ENCODE data around the gene WDR7. TPM values are rescaled to one million over a fixed set of nuclear protein-coding genes. Genes with fewer than 3 reads are reported as not detected.

WDR7 gene
- total RNA-seq, 1 experiment from 2014 or later = 11.0 TPM

DNA sequence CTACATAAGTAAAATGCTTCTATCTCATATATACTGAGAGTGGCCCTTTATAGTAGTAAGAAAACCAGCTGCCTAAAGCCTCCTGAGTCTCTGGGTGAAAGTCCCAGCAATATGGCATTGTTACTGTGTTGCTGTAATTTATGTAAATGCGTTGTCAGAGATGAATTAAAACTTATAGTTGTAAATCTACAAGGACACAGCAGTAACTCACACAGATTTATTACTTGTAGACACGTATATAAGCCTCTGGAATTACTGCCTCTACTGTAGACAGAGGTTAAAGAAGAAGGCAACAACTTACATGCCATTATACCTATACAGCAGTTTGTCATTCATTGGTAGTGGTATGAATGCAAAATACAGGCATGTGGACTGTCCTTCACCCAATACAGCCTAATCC lies 326.6 kb downstream of the WDR7 start:
- Histone ChIP-seq H3K4me3 (no peak overlapping the region), H3K4me1 (replicated peaks) (no peaks in the 10 kb centered on the region), H3K27me3 (replicated peaks) (no peaks in the 10 kb centered on the region), H3K9me3 (replicated peaks) (no peaks in the 10 kb centered on the region), H3K36me3 (no peaks in the 10 kb centered on the region), H3K27ac (no peak overlapping the region)
- DNase-seq (ENCODE audit: low read depth in 1 of 2, low spot score in 2 of 2) = no peak

DNA sequence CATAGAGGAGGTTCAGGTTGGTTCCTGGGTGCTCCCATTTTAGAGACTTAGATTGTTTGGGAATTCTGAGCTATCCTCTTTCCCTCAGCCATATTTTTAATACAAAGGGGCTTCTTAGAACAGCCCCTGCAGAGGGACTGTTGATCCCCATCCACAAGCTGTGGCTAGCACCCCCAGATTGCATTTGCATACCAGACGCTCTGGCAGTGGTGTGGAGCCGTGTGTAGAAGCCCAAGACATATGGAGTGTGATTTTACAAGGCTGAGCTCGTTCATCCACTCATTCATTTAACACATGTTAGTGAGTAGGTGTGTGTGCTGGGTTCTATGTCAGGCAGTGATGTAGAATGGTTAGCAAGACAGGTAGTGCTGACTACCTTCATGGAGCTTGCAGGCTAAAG lies 329.0 kb downstream of the WDR7 start:
- Histone ChIP-seq H3K27ac (no peak overlapping the region), H3K4me1 (replicated peaks) (no peaks in the 10 kb centered on the region), H3K36me3 (no peaks in the 10 kb centered on the region), H3K9me3 (replicated peaks) (no peaks in the 10 kb centered on the region), H3K27me3 (replicated peaks) (no peaks in the 10 kb centered on the region), H3K4me3 (no peak overlapping the region)
- DNase-seq (ENCODE audit: low read depth in 1 of 2, low spot score in 2 of 2) = no peak

DNA sequence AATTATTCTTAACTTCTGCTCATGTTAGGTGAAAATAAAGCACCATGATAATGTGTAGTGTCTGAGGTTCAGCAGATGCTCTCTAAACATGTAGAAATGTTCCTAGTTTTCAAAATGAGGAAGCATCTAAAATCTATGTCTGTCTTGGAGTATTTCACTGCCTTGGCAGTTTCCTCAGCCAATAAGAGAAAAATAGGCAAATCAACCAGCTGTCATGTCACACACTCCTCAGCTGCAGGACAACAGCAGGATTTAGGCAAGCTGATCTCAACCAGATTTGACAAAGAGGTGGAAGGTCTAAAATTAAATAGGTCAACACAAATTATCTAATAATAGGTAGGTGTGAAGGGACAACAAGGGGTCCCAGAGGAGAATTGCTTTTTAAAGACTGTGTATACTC lies 331.6 kb downstream of the WDR7 start:
- Histone ChIP-seq H3K4me3 (no peak overlapping the region), H3K9me3 (replicated peaks) (no peaks in the 10 kb centered on the region), H3K27me3 (replicated peaks) (no peaks in the 10 kb centered on the region), H3K4me1 (replicated peaks) (no peaks in the 10 kb centered on the region), H3K36me3 (no peaks in the 10 kb centered on the region), H3K27ac (no peak overlapping the region)
- DNase-seq (ENCODE audit: low read depth in 1 of 2, low spot score in 2 of 2) = no peak

DNA sequence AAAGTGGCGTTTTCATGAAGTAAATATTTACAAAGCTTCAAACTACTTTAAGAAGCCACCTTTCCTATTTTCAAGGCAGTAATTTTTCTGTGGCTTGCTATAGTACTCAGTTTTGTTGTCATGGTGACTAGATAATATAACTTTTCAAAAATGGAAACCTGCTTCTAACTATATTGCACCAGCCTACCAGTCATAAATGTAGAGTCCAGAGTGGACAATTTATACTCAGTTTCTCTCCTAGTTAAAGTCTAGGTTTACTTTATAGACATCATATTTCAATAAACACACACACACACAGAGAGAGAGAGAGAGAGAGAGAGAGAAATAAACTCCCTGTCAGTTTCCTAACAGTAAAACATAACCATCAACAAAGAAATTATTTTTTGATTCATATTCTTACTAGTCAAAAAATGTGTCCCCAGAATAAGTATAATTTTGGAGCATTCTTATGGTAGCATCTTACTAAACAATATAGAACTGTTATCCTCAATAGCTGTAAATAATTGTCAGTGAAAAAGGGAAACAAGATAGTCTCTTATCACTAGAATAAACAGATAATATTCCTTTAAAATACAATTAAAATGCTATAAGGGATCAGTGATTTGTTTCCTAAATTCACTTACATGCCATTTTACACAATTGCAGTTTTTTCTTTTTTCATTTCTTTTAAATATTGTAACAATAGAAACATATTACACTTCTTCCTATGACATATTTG lies 332.3 kb downstream of the WDR7 start:
- H3K27me3 ChIP-seq (replicated peaks) = no peaks in the 10 kb centered on the region
- H3K27ac ChIP-seq = no peak overlapping the region
- H3K9me3 ChIP-seq (replicated peaks) = no peaks in the 10 kb centered on the region
- DNase-seq (ENCODE audit: low read depth in 1 of 2, low spot score in 2 of 2) = no peak
- H3K4me1 ChIP-seq (replicated peaks) = no peaks in the 10 kb centered on the region
- H3K4me3 ChIP-seq = no peak overlapping the region
- no peaks in the 10 kb centered on the region for H3K36me3 ChIP-seq

DNA sequence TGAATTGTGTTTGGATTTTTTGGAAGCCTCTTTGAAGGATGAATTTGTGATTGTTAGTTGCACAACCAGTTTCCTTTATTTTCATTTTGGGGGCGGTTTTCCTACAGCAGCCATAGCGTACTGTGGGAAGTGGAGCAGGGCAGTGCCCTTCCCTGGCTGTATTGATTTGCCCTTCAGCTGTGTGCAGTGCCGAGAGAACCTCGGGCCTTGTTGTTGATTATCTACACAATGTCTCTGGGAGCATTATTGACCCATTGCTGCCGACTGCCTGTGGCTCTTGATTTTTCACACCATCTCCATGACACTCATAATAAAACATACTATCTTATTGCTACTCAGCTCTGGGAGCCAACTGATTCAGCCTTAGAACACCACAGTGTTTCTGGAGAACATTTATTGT lies 333.6 kb downstream of the WDR7 start:
- DNase-seq (ENCODE audit: low read depth in 1 of 2, low spot score in 2 of 2) = no peak
- H3K4me1 ChIP-seq (replicated peaks) = no peaks in the 10 kb centered on the region
- no peaks in the 10 kb centered on the region for H3K27me3 ChIP-seq (replicated peaks)
- H3K9me3 ChIP-seq (replicated peaks) = no peaks in the 10 kb centered on the region
- no peaks in the 10 kb centered on the region for H3K36me3 ChIP-seq
- no peak overlapping the region for H3K27ac ChIP-seq
- no peak overlapping the region for H3K4me3 ChIP-seq

DNA sequence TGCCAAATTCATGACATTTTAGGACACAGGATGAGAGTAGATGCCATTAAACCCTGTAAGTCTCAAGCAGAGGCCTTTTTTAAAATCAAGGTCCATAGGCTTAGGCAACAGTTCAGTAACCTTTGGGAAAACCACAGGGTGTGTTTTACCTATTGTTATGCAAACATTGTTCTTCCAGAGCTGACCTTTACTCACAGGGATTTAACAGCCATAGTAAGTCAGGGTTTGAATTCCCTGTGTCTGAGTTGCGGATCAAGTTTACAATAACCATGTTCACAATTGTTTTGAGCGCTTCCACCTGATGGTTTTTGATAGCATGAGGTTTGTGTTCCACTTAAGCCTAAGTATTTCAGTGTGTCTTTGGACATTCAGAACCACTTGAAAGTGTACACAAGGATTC lies 335.7 kb downstream of the WDR7 start:
- DNase-seq (ENCODE audit: low read depth in 1 of 2, low spot score in 2 of 2) = no peak
- H3K9me3 ChIP-seq (replicated peaks) = no peaks in the 10 kb centered on the region
- no peaks in the 10 kb centered on the region for H3K27me3 ChIP-seq (replicated peaks)
- H3K27ac ChIP-seq = no peak overlapping the region
- H3K4me3 ChIP-seq = no peak overlapping the region
- H3K4me1 ChIP-seq (replicated peaks) = no peaks in the 10 kb centered on the region
- H3K36me3 ChIP-seq = no peaks in the 10 kb centered on the region

DNA sequence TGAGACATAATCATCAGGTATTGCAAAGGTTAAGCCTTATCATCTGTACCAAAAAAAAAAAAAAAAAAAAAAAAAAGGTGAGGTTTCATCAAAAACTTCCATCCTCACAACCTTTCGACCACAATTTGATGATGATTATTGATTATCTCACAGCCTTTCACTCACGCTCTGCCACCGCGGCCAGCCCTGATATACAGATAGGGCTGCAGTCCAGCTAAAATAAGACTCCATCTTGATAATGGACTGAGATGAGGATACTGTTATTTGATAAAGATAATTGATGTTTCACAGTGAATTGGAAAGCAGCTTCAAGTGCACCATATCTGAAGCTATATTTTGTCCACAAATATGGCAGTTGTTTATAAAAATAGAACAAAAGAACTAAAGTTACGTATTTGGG lies 336.1 kb downstream of the WDR7 start:
- no peak overlapping the region for H3K27ac ChIP-seq
- no peaks in the 10 kb centered on the region for H3K27me3 ChIP-seq (replicated peaks)
- no peaks in the 10 kb centered on the region for H3K4me1 ChIP-seq (replicated peaks)
- DNase-seq (ENCODE audit: low read depth in 1 of 2, low spot score in 2 of 2) = no peak
- no peaks in the 10 kb centered on the region for H3K36me3 ChIP-seq
- H3K9me3 ChIP-seq (replicated peaks) = no peaks in the 10 kb centered on the region
- H3K4me3 ChIP-seq = no peak overlapping the region

DNA sequence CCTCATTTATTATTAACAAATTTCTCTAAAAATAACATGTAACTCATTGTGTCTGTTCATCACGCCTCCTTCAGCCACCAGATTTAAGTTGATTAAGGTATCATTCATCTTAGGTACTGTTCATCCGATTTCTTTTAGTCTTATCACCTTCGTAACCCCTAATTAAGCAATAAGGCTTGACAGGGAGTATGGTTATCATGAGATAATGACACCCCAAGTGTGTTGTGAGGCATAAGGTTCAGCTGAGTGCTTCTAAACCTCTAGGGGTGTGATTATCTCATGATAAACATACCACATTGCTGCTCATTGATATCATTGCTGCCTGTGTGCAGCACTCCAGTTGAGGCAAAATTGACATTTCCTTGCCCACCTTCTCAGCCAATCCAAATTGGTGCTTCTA lies 336.9 kb downstream of the WDR7 start:
- H3K27ac ChIP-seq = no peak overlapping the region
- H3K36me3 ChIP-seq = no peaks in the 10 kb centered on the region
- H3K27me3 ChIP-seq (replicated peaks) = no peaks in the 10 kb centered on the region
- no peak overlapping the region for H3K4me3 ChIP-seq
- no peaks in the 10 kb centered on the region for H3K9me3 ChIP-seq (replicated peaks)
- no peaks in the 10 kb centered on the region for H3K4me1 ChIP-seq (replicated peaks)
- DNase-seq (ENCODE audit: low read depth in 1 of 2, low spot score in 2 of 2) = no peak

DNA sequence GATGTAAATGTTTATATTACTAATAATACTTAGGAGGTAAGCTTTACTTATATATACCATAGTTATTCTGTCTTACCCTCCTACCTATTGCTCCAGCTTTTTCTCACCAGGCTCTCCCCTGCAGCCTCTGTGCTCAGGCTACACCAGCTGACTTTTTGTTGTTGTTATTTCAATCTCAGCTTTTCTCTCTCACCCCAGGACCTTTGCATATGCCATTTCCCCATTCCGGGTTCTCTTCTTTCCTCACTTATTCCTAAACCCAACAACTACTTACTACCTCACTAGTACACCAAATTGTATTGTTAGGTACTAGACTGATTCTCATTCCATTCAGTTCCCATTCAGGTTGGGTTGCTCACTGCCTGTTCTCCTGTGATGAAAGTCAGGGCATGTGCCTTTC lies 339.5 kb downstream of the WDR7 start:
- H3K27me3 ChIP-seq (replicated peaks) = no peaks in the 10 kb centered on the region
- no peaks in the 10 kb centered on the region for H3K9me3 ChIP-seq (replicated peaks)
- no peaks in the 10 kb centered on the region for H3K4me1 ChIP-seq (replicated peaks)
- DNase-seq (ENCODE audit: low read depth in 1 of 2, low spot score in 2 of 2) = no peak
- no peak overlapping the region for H3K27ac ChIP-seq
- no peak overlapping the region for H3K4me3 ChIP-seq
- no peaks in the 10 kb centered on the region for H3K36me3 ChIP-seq

DNA sequence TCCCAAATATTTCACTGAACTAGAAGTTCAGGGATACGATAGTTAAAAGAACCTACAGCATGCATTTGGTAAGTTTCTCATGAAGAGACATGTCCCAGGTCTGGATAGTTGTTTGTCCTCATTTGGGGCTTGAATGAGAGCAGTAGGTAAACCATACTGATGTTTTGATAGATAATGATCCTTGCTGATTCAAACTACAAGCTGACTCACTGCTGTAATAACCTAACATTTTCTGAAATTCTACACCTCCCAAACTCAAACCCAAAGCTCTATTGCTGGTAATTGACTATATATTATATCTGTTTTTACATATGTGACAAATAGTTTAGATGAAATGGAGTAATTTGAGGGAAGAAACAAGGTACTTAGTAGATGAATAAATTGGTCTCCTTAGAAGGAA lies 341.6 kb downstream of the WDR7 start:
- Histone ChIP-seq H3K9me3 (replicated peaks) (no peaks in the 10 kb centered on the region), H3K27me3 (replicated peaks) (no peaks in the 10 kb centered on the region), H3K4me1 (replicated peaks) (no peaks in the 10 kb centered on the region), H3K4me3 (no peak overlapping the region), H3K27ac (no peak overlapping the region), H3K36me3 (no peaks in the 10 kb centered on the region)
- no peak for DNase-seq (ENCODE audit: low read depth in 1 of 2, low spot score in 2 of 2)

DNA sequence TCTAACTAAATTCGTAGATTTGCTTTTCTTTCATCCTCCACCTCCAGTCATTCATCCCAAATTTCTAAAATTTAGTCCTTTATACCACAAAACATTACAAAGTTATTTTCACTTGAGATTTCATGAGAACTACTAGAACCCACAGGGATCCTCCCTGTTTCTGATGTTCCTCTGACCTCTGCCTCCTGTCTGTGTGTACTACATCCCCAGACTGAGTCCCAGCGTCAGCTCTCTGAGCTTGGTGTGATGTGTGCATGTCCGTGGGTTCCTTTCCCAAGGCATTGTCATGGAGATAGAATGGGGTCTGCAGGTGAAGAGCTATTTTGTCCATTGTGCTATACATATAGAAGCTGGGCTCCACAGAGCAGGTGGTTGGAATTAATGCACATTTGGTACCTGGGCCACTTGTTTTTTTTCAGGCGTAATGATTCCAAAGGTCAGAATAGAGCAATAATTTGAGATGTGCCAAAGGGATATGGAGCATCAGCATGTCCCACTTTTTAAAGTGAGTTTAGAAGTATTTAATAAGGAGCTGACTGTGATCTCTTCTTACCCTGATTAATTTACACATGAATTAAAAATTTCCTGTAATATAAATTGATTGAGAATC lies 344.5 kb downstream of the WDR7 start:
- Histone ChIP-seq H3K27ac (no peak overlapping the region), H3K36me3 (no peaks in the 10 kb centered on the region), H3K27me3 (replicated peaks) (no peaks in the 10 kb centered on the region), H3K9me3 (replicated peaks) (no peaks in the 10 kb centered on the region), H3K4me1 (replicated peaks) (no peaks in the 10 kb centered on the region), H3K4me3 (no peak overlapping the region)
- DNase-seq (ENCODE audit: low read depth in 1 of 2, low spot score in 2 of 2) = no peak

DNA sequence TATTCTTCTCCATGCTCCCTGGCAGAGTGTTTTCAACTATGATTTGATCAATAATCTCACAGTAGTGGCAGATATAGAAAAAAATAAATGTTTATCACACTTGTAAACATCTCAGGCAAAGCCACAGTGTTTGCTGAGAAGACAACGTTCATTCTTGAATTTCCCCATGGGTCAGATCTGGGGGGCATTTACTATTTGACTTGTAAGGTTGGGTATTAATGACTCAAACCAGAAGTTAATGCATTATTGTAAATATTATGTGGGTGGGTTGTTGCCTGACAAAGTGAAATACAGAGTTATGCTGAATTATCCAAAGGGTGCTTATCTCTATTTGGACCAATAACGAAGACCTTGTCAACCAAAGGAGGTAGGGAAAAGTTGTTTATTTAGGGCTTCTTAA lies 346.0 kb downstream of the WDR7 start:
- DNase-seq (ENCODE audit: low read depth in 1 of 2, low spot score in 2 of 2) = no peak
- H3K4me3 ChIP-seq = no peak overlapping the region
- no peaks in the 10 kb centered on the region for H3K27me3 ChIP-seq (replicated peaks)
- H3K9me3 ChIP-seq (replicated peaks) = no peaks in the 10 kb centered on the region
- H3K36me3 ChIP-seq = no peaks in the 10 kb centered on the region
- no peaks in the 10 kb centered on the region for H3K4me1 ChIP-seq (replicated peaks)
- H3K27ac ChIP-seq = no peak overlapping the region

DNA sequence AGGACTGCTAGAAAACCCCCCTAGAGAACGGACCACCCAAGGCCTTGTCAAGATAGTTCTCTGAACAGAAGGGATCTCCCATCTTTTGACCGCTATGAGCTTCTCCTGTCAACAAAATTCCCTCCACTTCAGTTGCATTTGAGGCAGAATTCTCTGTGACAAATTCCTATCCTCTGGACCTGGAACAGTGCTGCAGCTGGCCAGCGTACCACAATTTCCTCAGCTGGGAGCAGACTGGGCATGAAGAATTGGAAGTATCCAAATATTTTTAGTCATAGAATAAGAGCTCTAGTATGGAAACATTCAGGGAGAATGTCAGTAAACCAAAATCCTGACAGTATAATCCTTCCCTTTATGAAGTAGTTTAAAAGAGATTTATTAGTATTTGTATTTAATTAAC lies 348.7 kb downstream of the WDR7 start:
- Histone ChIP-seq H3K36me3 (no peaks in the 10 kb centered on the region), H3K4me1 (replicated peaks) (peaks cover 8% of the 10 kb centered on the region), H3K27me3 (replicated peaks) (no peaks in the 10 kb centered on the region), H3K4me3 (no peak overlapping the region), H3K27ac (no peak overlapping the region), H3K9me3 (replicated peaks) (no peaks in the 10 kb centered on the region)
- DNase-seq (ENCODE audit: low read depth in 1 of 2, low spot score in 2 of 2) = no peak

DNA sequence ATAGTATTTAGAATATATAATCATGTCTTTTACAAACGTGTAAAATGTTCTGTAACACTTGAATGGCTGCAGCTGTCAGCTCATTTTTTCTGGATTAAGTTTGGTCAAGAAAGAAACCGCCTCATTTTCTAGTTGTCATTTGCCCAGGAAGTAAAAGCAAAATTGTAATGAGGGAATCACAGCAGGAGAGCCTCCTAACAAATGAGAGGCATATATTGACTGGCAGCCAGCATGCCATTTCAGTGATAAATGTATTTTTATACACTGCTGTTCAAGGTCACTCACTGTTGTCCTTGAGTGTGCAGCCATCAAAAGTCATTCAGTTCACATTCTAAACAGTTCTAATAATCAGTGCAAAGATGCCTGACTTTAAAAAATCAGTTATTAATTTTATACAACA lies 351.5 kb downstream of the WDR7 start:
- H3K27ac ChIP-seq = no peak overlapping the region
- no peaks in the 10 kb centered on the region for H3K27me3 ChIP-seq (replicated peaks)
- DNase-seq (ENCODE audit: low read depth in 1 of 2, low spot score in 2 of 2) = no peak
- no peaks in the 10 kb centered on the region for H3K36me3 ChIP-seq
- H3K9me3 ChIP-seq (replicated peaks) = no peaks in the 10 kb centered on the region
- peaks cover 9% of the 10 kb centered on the region for H3K4me1 ChIP-seq (replicated peaks)
- H3K4me3 ChIP-seq = no peak overlapping the region

DNA sequence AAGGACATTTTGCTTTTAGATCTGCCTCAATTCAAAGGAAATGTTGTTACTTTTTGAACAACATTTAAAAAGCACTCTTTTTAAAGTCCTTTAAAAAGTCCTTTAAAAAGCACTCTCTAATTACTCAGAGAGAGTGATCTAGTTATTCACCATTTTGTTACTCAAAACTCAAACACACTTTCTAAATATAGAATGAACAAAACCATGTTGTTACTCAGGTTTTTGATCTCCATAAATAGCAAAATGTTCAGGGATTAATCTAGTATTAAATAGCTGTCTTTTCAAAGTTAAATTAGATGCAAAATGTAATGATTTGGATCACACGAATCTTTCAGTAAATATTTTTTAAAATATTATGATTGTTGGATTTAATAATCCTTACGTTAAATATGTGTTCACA lies 352.2 kb downstream of the WDR7 start:
- H3K27me3 ChIP-seq (replicated peaks) = no peaks in the 10 kb centered on the region
- no peaks in the 10 kb centered on the region for H3K9me3 ChIP-seq (replicated peaks)
- no peak overlapping the region for H3K4me3 ChIP-seq
- no peaks in the 10 kb centered on the region for H3K36me3 ChIP-seq
- no peak overlapping the region for H3K27ac ChIP-seq
- no peak for DNase-seq (ENCODE audit: low read depth in 1 of 2, low spot score in 2 of 2)
- peaks cover 9% of the 10 kb centered on the region for H3K4me1 ChIP-seq (replicated peaks)

Data from SJSA1 (cell line).